IMR-90 (cell line): ENCODE data around the gene ADAMTS14. TPM values are rescaled to one million over a fixed set of nuclear protein-coding genes. Genes with fewer than 3 reads are reported as not detected.

Source experiments
- ATAC-seq: fragments of 200-7000 bp; cut with Tn5 transposase; 2 replicates; pipeline ENCODE4 v1.9.1; 2020; ENCODE audit warnings: low read depth, mild to moderate bottlenecking, moderate library complexity
- BruUV-seq: library from RNA; stranded (reverse); fragments of 400-500 nt; replicated peaks from 2 replicates; lab custom pipeline; 2021; lab: Mats Ljungman, UMichigan
- CTCF ChIA-PET: fragments of 300-600 bp; formaldehyde crosslinking; extraction: SDS; loops from one replicate; lab custom pipeline; 2021; ENCODE audit warnings: antibody characterized with exemption; lab: Yijun Ruan, JAX
- POLR2A ChIA-PET: fragments of 300-600 bp; sonication (Branson Sonifier 250); formaldehyde crosslinking; loops from one replicate; lab custom pipeline; 2022; ENCODE audit warnings: antibody characterized with exemption; ENCODE audit not compliant: unreplicated experiment; lab: Charles Lee
- DNase-seq: peaks from one replicate; pipeline ENCODE4 v3.0.0; 2013
- H2AFZ ChIP-seq: replicated peaks from 2 replicates; pipeline ENCODE3; 2013; ENCODE audit warnings: low read length, mild to moderate bottlenecking; ENCODE audit not compliant: poor library complexity
- H2AK5ac ChIP-seq: 2 replicates; pipeline ENCODE4 v1.6.1; 2013; ENCODE audit warnings: low read depth, low read length, inconsistent platforms
- H2AK9ac ChIP-seq: replicated peaks from 2 replicates; pipeline ENCODE3; 2013; ENCODE audit warnings: mild to moderate bottlenecking, low read depth, low read length, moderate library complexity; ENCODE audit not compliant: poor library complexity
- H2BK120ac ChIP-seq: 2 replicates; pipeline ENCODE4 v1.6.1; 2013; ENCODE audit warnings: low read depth, low read length, inconsistent platforms
- H2BK15ac ChIP-seq: 3 replicates; pipeline ENCODE4 v1.6.1; 2013; ENCODE audit warnings: low read depth, low read length, inconsistent platforms
- H2BK20ac ChIP-seq: 2 replicates; pipeline ENCODE4 v1.6.1; 2013; ENCODE audit warnings: low read depth, mild to moderate bottlenecking, inconsistent platforms, low read length, moderate library complexity
- H2BK5ac ChIP-seq: 2 replicates; pipeline ENCODE4 v1.6.1; 2013; ENCODE audit warnings: mild to moderate bottlenecking, low read depth, low read length, inconsistent platforms; ENCODE audit not compliant: poor library complexity, severe bottlenecking
- H3K14ac ChIP-seq: replicated peaks from 2 replicates; pipeline ENCODE4 v1.6.1; 2013; ENCODE audit warnings: low read depth, low read length, inconsistent platforms
- H3K18ac ChIP-seq: 2 replicates; pipeline ENCODE4 v1.6.1; 2013; ENCODE audit warnings: low read depth, low read length, control low read depth
- H3K23ac ChIP-seq: 2 replicates; pipeline ENCODE4 v1.6.1; 2013; ENCODE audit warnings: low read depth, low read length, inconsistent platforms
- H3K27ac ChIP-seq: 2 replicates; pipeline ENCODE4 v1.5.1; 2013; ENCODE audit warnings: mild to moderate bottlenecking, control low read depth, low read length; ENCODE audit not compliant: insufficient read depth
- H3K27me3 ChIP-seq: 2 replicates; pipeline ENCODE4 v1.6.1; 2013; ENCODE audit warnings: low read length; ENCODE audit not compliant: control insufficient read depth, insufficient read depth
- H3K36me3 ChIP-seq: 2 replicates; pipeline ENCODE4 v1.6.1; 2013; ENCODE audit warnings: low read length, mixed read lengths; ENCODE audit not compliant: control insufficient read depth, insufficient read depth
- H3K4ac ChIP-seq: 2 replicates; pipeline ENCODE4 v1.6.1; 2013; ENCODE audit warnings: low read depth, low read length, inconsistent platforms
- H3K4me1 ChIP-seq: 2 replicates; pipeline ENCODE4 v1.6.1; 2013; ENCODE audit warnings: low read length, mixed read lengths; ENCODE audit not compliant: control insufficient read depth, insufficient read depth
- H3K4me2 ChIP-seq: 2 replicates; pipeline ENCODE4 v1.6.1; 2013; ENCODE audit warnings: low read depth, mild to moderate bottlenecking, control low read depth, low read length, moderate library complexity
- H3K4me3 ChIP-seq: 2 replicates; pipeline ENCODE4 v1.5.1; 2013; ENCODE audit warnings: low read depth, mild to moderate bottlenecking, control low read depth, low read length, moderate library complexity; ENCODE audit not compliant: insufficient read depth
- H3K56ac ChIP-seq: 2 replicates; pipeline ENCODE4 v1.6.1; 2013; ENCODE audit warnings: low read length, inconsistent platforms; ENCODE audit not compliant: insufficient read depth; ENCODE audit errors: extremely low read depth
- H3K79me1 ChIP-seq, 2 experiments: 2 replicates each; pipeline ENCODE4 v1.6.1; 2013; ENCODE audit warnings: low read length in 2 of 2, inconsistent platforms in 1 of 2, low read depth in 1 of 2
- H3K9ac ChIP-seq: 2 replicates; pipeline ENCODE4 v1.6.1; 2013; ENCODE audit warnings: low read depth, low read length, control low read depth
- H3K9me1 ChIP-seq: 2 replicates; pipeline ENCODE4 v1.6.1; 2013; ENCODE audit warnings: low read length, inconsistent platforms; ENCODE audit not compliant: insufficient read depth
- H3K9me3 ChIP-seq: 2 replicates; pipeline ENCODE4 v1.6.1; 2013; ENCODE audit warnings: low read length; ENCODE audit not compliant: control insufficient read depth, insufficient read depth
- H4K20me1 ChIP-seq: 2 replicates; pipeline ENCODE4 v1.6.1; 2013; ENCODE audit warnings: low read length, inconsistent platforms; ENCODE audit not compliant: insufficient read depth
- H4K5ac ChIP-seq: 2 replicates; pipeline ENCODE4 v1.6.1; 2013; ENCODE audit warnings: mild to moderate bottlenecking, low read depth, low read length, control low read depth
- H4K8ac ChIP-seq, 2 experiments: 2 replicates each; pipeline ENCODE4 v1.6.1; 2013; ENCODE audit warnings: low read depth in 2 of 2, low read length in 2 of 2, control low read depth in 1 of 2, inconsistent platforms in 1 of 2
- H4K91ac ChIP-seq: 2 replicates; pipeline ENCODE4 v1.6.1; 2013; ENCODE audit warnings: low read depth, low read length, inconsistent platforms; ENCODE audit not compliant: insufficient read depth
- BHLHE40 ChIP-seq: fragments of 150-350 bp; IDR thresholded peaks from 2 replicates; pipeline ENCODE4 v1.6.1; 2016; ENCODE audit warnings: mild to moderate bottlenecking, low read depth, low read length
- CEBPB ChIP-seq: IDR thresholded peaks from 2 replicates; pipeline ENCODE4 v1.6.1; 2012; ENCODE audit warnings: low read depth, low read length, improper control_type of control experiment
- CHD1 ChIP-seq: IDR thresholded peaks from 2 replicates; pipeline ENCODE4 v1.6.1; 2012; ENCODE audit warnings: low read depth, low read length, improper control_type of control experiment
- CTCF ChIP-seq: conservative IDR thresholded peaks from 2 replicates; pipeline ENCODE4 v1.5.1; 2012; ENCODE audit warnings: mild to moderate bottlenecking, low read depth, low read length, improper control_type of control experiment
- FOS ChIP-seq: fragments of 150-350 bp; IDR thresholded peaks from 2 replicates; pipeline ENCODE4 v1.6.1; 2016; ENCODE audit warnings: low read depth, low read length
- MAFK ChIP-seq: IDR thresholded peaks from 2 replicates; pipeline ENCODE4 v1.6.1; 2012; ENCODE audit warnings: low read depth, low read length, improper control_type of control experiment
- MXI1 ChIP-seq: IDR thresholded peaks from 2 replicates; pipeline ENCODE4 v1.6.1; 2012; ENCODE audit warnings: low read depth, mild to moderate bottlenecking, low read length, moderate library complexity, borderline replicate concordance
- NFE2L2 ChIP-seq: fragments of 150-350 bp; IDR thresholded peaks from 2 replicates; pipeline ENCODE4 v1.6.1; 2016; ENCODE audit warnings: low read depth, mild to moderate bottlenecking, low read length
- POLR2A ChIP-seq: IDR thresholded peaks from 2 replicates; pipeline ENCODE4 v1.6.1; 2012; ENCODE audit warnings: mild to moderate bottlenecking, low read depth, low read length
- RAD21 ChIP-seq: IDR thresholded peaks from 2 replicates; pipeline ENCODE4 v1.6.1; 2012; ENCODE audit warnings: low read length, improper control_type of control experiment
- USF2 ChIP-seq: fragments of 150-350 bp; IDR thresholded peaks from 2 replicates; pipeline ENCODE4 v1.6.1; 2017; ENCODE audit warnings: mild to moderate bottlenecking, antibody characterized with exemption, low read length, low read depth
- WGBS, 2 experiments: methylation state at CpG; one replicate each; pipeline versions ENCODE4 v1.1.5 to v1.1.7; 2013; ENCODE audit warnings: missing lambda C conversion rate in 2 of 2; ENCODE audit not compliant: insufficient read length in 1 of 2; ENCODE audit errors: extremely low coverage in 2 of 2; 5-methylcytosine and 5-hydroxymethylcytosine counted together
- dilution Hi-C: fragments of 300-500 bp; cut with HindIII; formaldehyde crosslinking; loops from one replicate; pipeline ENCODE4 v1.14.3; 2018; ENCODE audit warnings: low sequenced_read_pairs; ENCODE audit not compliant: unreplicated experiment
- in situ Hi-C: fragments of 300-500 bp; cut with MboI; formaldehyde crosslinking; loops from 3 replicates; pipeline ENCODE4 v1.14.3; 2019; ENCODE audit warnings: low sequenced_read_pairs, inconsistent platforms, mixed read lengths
- intact Hi-C: fragments of 100-400 bp; cut with micrococcal nuclease; formaldehyde crosslinking; loops from 2 replicates; pipeline ENCODE4 v1.10.0; 2022
- polyA plus RNA-seq, 3 experiments: library from polyadenylated mRNA; depleted of rRNA; stranded (reverse); fragments of >200 nt; gene quantifications; 2 replicates each; pipeline ENCODE4 v1.2.3, GENCODE V29; 2012; ENCODE audit warnings: low replicate concordance in 1 of 3
- total RNA-seq: library from RNA; depleted of rRNA; stranded (reverse); fragments of >200 nt; gene quantifications from 2 replicates; pipeline ENCODE4 v1.2.3, GENCODE V29; 2012
- TF ChIP-seq, protein P1 (sequence below): fragments of 150-350 bp; IDR thresholded peaks from 2 replicates; pipeline ENCODE4 v1.6.1; 2016; ENCODE audit warnings: low read depth, mild to moderate bottlenecking, low read length, moderate library complexity, borderline replicate concordance

ADAMTS14 gene
- total and polyA plus RNA-seq, 2 of the 4 experiments (the other 2 are of a cell fraction): under 0.01 to 0.31 TPM

DNA sequence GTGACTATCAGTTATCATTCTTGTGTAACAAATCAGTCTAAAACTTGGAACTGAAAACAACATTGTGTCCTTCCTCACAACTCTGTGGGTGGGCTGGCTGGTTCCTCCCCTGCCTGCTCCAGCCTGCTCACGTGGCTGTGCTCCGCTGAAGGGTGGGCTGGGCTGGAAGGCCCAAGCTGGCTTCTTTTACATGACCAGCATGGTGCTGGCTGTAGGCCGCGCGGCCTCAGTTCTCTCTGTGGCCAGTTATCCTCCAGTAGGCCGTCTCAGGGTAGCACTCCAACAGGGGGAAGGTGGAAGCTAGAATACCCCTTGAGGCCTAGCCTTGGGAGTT lies 11.3 kb downstream of the ADAMTS14 start:
- Histone ChIP-seq H2AK5ac (no peak overlapping the region), H2AFZ (no peak overlapping the region), H3K4me1 (no peaks in the 10 kb centered on the region), H3K14ac (no peak overlapping the region), H2BK5ac (no peak overlapping the region), H3K27me3 (peaks cover 5% of the 10 kb centered on the region; the same call in 1 of the 2 replicates), H4K20me1 (no peaks in the 10 kb centered on the region; the same call in 1 of the 2 replicates), H4K91ac (no peak overlapping the region), H3K9me3 (no peaks in the 10 kb centered on the region), H3K36me3 (no peaks in the 10 kb centered on the region), H3K9me1 (no peaks in the 10 kb centered on the region), H3K18ac (no peak overlapping the region), H3K27ac (no peak overlapping the region), H4K5ac (no peak overlapping the region), H3K4me3 (no peak overlapping the region), H3K56ac (no peak overlapping the region), H3K23ac (no peak overlapping the region), H3K4ac (no peak overlapping the region), H2BK15ac (no peak overlapping the region), H2BK20ac (no peak overlapping the region), H2BK120ac (no peak overlapping the region), H3K79me1 (no peaks in the 10 kb centered on the region), H4K8ac (no peak overlapping the region), H2AK9ac (no peak overlapping the region), H3K4me2 (no peak overlapping the region), H3K9ac (no peak overlapping the region)
- ChIA-PET POLR2A (no interaction called here), CTCF (no interaction called here)
- no CpG with 5 or more reads among the region's 6 CpGs for WGBS, 2 experiments
- BruUV-seq: no TSS peak
- dilution Hi-C loops: no loop called here
- in situ Hi-C loops: no loop called here
- no peak for ATAC-seq
- TF ChIP-seq USF2 (no peak), BHLHE40 (no peak), MAFK (no peak), CTCF (no peak), CEBPB (no peak), MXI1 (no peak), NFE2L2 (no peak), POLR2A (no peak), RAD21 (no peak), FOS (no peak), CHD1 (no peak)
- TF ChIP-seq, protein P1, sequence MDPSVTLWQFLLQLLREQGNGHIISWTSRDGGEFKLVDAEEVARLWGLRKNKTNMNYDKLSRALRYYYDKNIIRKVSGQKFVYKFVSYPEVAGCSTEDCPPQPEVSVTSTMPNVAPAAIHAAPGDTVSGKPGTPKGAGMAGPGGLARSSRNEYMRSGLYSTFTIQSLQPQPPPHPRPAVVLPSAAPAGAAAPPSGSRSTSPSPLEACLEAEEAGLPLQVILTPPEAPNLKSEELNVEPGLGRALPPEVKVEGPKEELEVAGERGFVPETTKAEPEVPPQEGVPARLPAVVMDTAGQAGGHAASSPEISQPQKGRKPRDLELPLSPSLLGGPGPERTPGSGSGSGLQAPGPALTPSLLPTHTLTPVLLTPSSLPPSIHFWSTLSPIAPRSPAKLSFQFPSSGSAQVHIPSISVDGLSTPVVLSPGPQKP: no peak
- intact Hi-C loops: no loop called here
- DNase-seq: no peak
